Activated CD4-positive, alpha-beta T cell treated with anti-CD3 and anti-CD28 coated beads for 48 hours (primary cell): ENCODE measurements around the gene SERGEF.

ENCODE experiments used
- DNase-seq: peaks from one replicate; pipeline ENCODE4 v3.0.0-alpha.2; 2020

The SERGEF gene

DNA sequence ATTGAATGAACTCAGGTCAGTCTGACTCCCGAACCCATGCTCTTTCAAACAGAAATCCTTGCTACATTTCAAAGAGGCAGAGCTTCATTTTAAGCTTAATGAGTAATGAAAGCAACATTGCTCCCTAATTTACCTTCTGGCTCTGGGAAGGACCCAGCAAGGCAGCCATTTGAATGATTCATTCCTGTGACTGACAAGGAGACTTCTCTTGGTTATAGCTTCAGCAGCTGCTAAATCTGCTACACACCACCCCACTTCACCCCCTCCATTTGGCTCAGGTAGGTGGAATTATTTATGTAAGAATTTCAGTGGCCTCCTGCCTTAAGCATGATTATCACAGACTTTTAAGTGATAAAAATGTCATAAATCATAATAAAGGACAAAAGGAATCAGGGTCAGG, 160.6 kb downstream of the SERGEF start:
- no peak for DNase-seq

DNA sequence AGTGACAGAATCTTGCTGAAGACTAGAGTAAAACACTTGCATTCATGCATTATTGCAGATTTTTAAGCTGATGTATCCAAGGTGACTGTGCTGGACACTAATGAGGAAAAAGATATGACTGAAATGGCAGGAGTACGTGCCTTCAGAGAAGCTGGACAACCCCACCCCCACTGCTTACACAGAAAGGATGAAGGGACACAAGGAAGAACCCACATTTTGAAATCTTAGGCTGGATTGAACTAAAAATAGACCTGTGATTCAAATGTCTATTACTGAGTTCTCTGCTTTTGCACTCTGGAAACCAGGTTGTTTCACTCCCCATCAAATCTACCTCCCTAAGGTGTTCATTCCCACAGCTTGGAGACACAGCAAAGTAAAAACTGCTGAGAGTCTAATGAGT, 161.2 kb downstream of the SERGEF start:
- no peak for DNase-seq

- DNase-seq: no peak
Measured at GRCh38 chr11:17850336-17850735, 162.5 kb downstream of the SERGEF start.

DNA sequence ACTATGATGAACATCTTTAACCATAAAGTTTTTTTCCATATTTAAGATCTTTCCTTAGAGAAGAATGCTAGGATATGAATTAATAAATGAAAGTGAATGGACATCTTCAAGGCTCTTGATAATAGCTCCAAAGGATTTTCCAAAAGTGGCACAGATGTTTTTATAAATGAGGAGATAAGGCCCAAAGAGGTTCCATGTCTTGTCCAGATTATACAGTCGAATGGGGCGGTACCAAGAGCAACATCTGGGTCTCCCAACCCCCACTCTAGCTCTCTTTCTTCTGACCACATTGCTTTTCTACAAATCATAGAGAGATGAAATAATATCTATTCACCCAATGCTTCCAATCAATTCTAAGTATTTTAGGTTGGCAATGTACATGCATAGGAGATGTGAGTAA, 164.1 kb downstream of the SERGEF start:
- no peak for DNase-seq

DNA sequence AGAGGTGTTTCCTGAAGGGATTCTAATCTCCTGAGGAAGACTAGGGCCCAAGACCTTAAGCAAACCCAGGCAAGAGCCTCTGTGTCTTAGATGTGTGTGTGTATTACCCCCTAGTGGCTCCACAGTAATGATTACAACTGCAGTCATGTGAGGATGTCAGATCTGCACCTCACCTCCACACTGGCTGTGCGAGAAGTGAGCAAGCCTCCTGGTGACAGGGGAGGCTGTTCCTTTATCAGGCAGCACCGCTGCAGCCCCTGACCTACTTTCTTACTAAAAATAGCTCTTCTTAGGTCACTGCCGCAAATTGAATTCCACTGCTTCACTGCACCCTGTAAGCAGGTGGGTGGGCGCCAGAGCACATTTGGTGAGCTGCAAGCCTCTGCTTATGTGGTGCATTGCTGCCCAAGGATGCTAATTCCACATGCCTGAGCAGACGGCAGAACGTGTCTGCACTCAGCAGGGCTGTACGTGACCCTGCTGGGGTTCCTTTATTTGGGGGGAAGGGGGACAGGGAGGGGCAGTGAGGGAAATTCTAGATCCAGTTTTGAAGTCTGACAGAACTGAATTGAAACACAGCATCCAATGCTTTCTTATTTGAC, 165.9 kb downstream of the SERGEF start:
- DNase-seq: no peak

GRCh38 chr11:17845431-17845881, 167.4 kb downstream of the SERGEF start:
- no peak for DNase-seq

GRCh38 chr11:17840101-17840548, 172.7 kb downstream of the SERGEF start:
- DNase-seq: no peak

- DNase-seq: no peak
Measured at GRCh38 chr11:17839450-17839849, 173.4 kb downstream of the SERGEF start.

DNA sequence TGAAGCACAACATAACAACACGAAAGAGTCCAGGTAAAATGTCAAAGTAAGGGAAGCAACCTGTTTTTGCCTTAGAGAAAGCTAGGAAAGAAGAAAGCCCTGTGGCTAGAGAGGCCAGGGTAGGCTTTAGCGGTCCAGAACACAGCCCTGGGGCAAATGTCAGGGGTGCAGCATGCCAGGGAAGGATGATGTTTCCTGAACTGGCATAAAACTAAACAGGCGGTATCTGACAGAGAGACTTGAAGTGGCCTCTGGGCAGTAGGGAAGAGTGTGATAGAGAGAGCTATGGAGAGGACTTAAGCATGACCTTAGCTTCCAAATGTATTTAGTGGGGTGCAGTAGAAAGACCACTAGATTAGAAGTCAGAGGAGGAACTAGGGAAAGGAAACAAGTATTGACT, 174.7 kb downstream of the SERGEF start:
- DNase-seq: no peak

DNA sequence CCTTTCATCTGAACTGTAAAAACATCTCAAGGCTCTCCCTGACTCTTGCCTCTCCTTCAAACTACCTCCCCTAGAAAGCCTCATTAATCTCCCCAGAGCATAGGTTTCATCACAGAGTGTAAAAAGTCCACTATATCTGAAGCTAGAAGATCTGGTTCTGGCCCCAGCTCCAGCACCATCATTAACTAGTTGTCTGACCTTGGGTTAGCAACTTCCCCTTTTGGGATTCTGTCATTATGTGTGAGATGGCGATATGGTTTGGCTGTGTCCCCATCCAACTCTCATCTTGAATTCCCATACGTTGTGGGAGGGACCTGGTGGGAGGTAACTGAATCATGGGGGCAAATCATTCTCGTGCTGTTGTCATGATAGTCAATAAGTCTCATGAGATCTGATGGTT, 181.0 kb downstream of the SERGEF start:
- DNase-seq: no peak

- no peak for DNase-seq
Measured at GRCh38 chr11:17831228-17831627, 181.6 kb downstream of the SERGEF start.

GRCh38 chr11:17828311-17828751, 184.5 kb downstream of the SERGEF start:
- DNase-seq: no peak

GRCh38 chr11:17827006-17827405, 185.8 kb downstream of the SERGEF start:
- no peak for DNase-seq

DNA sequence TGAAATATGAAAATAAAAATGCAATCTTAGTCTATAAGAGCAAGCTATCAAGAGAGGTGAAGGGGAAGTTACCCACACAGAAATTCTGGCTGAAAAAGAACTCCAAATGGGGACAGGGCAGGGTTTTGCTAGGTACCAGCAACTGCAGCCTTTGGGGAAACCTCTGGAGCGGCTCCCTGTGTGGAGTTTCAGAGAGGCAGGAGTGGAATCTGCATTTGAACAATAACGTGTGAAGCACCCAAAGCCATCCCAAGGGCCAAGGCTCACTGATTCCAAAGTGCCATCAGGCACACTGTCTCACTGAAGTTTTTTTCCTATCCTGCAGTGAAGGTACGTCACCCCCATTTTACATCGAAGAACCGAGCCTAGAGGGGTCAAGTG, 190.5 kb downstream of the SERGEF start:
- DNase-seq: no peak

DNA sequence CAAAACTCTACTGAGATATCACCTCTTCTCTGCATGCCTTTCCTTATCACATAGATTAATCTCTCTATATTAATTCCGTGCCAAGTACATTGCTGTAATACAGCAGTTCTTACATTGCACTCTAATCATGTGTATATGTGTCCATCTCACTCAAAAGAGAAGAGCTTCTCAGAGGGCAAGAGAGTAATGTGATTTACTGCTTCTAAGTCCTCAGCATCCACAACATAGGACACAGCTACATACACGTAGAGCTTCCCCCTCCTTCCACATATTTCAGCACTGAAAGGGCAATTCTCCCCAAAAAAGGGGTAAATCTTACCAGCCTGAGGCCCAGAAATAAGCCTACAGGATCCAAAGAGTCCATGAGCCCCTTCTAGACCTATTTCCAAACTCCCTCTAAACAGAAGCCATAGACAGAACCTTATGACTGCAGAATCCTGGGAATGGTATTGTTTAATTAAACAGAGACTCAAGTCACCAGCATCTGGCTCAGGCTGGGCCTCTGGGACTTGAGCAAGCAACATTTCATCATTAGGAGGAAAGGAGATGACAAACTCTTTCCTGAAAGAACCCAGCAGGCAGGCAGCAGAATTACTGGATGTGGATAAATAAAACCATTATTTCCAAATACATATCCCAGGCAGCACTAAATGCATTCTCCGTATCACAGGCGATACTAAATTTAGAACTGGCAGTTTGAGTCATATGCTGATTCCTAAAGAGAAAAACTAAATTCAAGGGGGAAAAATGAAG, 191.0 kb downstream of the SERGEF start:
- DNase-seq: no peak

- no peak for DNase-seq
Measured at GRCh38 chr11:17816232-17816931, 196.5 kb downstream of the SERGEF start.

GRCh38 chr11:17814546-17814945, 198.3 kb downstream of the SERGEF start:
- no peak for DNase-seq

GRCh38 chr11:17813391-17814059, 199.3 kb downstream of the SERGEF start:
- DNase-seq: no peak

GRCh38 chr11:17812865-17813187, 200.0 kb downstream of the SERGEF start:
- DNase-seq: no peak

- DNase-seq: no peak
Measured at GRCh38 chr11:17812091-17812864, 200.6 kb downstream of the SERGEF start.

DNA sequence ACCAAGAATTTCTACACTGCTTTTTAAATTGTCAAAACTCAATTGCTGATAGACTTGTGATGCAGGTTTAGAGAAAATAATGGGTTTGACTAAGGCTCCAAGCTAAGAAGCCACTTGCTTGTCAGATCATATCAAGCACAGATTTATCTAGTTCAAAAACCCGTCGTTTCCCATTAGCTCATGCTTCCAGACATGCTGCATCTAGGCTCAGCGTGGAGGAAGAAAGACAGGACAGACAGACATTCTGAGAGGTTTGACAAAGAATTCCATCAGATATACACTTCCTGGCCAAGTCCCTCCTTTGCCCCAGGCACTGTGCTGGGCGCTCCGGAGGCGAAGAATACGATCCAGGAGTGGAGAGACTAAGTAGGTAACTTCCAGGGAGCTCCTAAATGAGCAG, 201.5 kb downstream of the SERGEF start:
- no peak for DNase-seq

DNA sequence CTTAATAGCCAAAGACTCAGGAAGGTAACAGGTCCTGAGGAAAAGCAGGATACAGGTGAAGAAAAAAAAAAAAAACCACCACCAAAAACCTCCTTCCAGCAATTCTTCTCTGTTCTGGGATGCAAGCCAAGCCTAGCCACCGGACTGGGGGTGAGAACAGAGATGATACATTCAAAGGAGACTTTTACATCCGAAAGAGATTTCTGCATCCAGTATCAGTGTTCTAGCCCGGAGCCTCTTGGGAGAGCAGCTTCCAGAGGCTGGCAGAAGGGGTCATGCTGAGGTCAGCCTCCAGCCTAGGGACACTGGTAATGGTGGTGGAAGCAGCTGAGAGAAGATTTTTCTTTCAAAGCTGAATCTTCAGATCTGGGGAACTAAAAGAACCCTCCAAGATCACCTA, 202.1 kb downstream of the SERGEF start:
- no peak for DNase-seq

DNA sequence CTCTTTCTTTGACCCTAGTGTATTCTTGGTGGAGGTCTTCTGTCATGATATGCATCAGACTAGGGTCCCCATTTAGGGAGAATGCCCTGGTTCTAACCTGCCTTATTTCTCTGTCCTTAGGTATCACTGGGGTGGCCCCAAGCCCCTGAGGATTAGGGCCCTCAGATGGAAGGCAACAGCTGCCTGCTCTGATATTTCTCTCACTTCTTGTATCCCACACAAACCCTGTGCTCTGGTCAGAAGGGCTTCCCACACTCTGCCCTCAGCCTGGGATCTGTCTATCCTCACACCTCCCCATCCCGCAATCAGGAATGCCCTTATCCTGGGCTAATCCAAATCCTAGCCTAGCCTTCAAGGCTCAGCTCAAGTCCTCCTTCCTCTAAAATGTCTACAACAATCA, 202.8 kb downstream of the SERGEF start:
- no peak for DNase-seq
